Neural crest cell (in vitro differentiated cells): Measurements from ENCODE around the gene INTS2. TPM values are rescaled to one million over a fixed set of nuclear protein-coding genes. Genes with fewer than 3 reads are reported as not detected.
A peak's percentile ranks its signal among the peaks of the same experiment; 100 is the strongest.

Experiments
- DNase-seq: peaks from one replicate; pipeline ENCODE4 v3.0.0; 2021; ENCODE audit warnings: low read depth, mixed read lengths, low spot score
- H3K27ac Mint-ChIP-seq: one replicate; pipeline ENCODE4 v1.8.0; 2021; ENCODE audit warnings: mild to moderate bottlenecking, mixed read lengths; ENCODE audit not compliant: unreplicated experiment
- H3K27me3 Mint-ChIP-seq: 2 replicates; pipeline ENCODE4 v1.8.0; 2021; ENCODE audit warnings: low read depth, mild to moderate bottlenecking, mixed read lengths
- H3K36me3 Mint-ChIP-seq: 2 replicates; pipeline ENCODE4 v1.8.0; 2021; ENCODE audit warnings: low read depth, mild to moderate bottlenecking, mixed read lengths
- H3K4me1 Mint-ChIP-seq: 2 replicates; pipeline ENCODE4 v1.8.0; 2021; ENCODE audit warnings: mixed read lengths
- H3K4me3 Mint-ChIP-seq: one replicate; pipeline ENCODE4 v1.8.0; 2021; ENCODE audit warnings: mild to moderate bottlenecking, mixed read lengths
- H3K9me3 Mint-ChIP-seq: 2 replicates; pipeline ENCODE4 v1.8.0; 2021; ENCODE audit warnings: mixed read lengths
- CTCF ChIP-seq: fragments of 200-600 bp; sonication (generic); conservative IDR thresholded peaks from 2 replicates; pipeline ENCODE4 v1.5.0; 2021; ENCODE audit warnings: antibody characterized with exemption, mild to moderate bottlenecking
- total RNA-seq: library from RNA; stranded (reverse); gene quantifications from 2 replicates; pipeline ENCODE4 v1.2.1, GENCODE V29; 2021

INTS2 gene
- total RNA-seq, 1 donor from 2014 or later, result 25.4 TPM

DNA sequence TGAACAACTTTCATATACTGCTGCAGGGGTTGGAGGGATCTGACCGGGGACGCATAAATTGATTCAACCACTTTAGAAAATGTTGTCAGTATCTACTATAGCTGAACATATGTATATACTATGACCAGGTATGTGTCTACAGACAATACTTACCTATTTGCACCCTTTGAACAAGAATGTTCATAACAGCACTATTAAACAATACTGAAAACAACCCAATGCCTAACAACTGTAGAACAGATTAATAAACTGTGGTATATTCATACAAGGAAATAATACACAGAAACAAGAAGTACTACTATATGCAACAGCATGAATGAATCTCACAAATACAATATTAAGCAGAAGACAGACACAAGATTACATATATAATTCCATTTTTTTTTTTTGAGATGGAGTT lies 74.9 kb downstream of the INTS2 start:
- no peaks in the 10 kb centered on the region for H3K27me3 Mint-ChIP-seq
- peaks cover 4% of the 10 kb centered on the region for H3K4me1 Mint-ChIP-seq
- no peaks in the 10 kb centered on the region for H3K9me3 Mint-ChIP-seq
- H3K4me3 Mint-ChIP-seq, result no peak overlapping the region
- no peak overlapping the region for H3K27ac Mint-ChIP-seq
- DNase-seq, result no peak
- H3K36me3 Mint-ChIP-seq, result peaks cover 14% of the 10 kb centered on the region
- TF ChIP-seq CTCF, result no peak

DNA sequence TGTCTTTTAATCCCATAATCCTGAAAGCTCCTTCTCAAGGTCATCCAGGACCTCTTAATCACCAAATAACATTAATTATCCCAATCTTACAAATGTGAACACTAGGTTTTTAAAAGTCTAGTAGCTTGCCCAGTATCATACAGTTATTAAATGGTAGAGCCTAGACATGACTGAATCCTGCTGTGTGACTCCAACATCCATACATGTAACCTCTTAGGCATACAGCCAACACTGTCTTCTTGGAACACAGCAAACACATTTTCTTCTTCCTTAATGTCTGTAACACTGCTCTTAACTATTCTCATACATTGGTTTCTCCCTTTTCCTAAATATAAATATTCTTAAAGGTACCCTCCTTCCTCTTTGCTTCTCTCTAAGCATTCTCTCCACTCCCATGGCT lies 78.1 kb downstream of the INTS2 start:
- H3K27ac Mint-ChIP-seq, result peak overlapping the region; percentile 29
- H3K27me3 Mint-ChIP-seq, result no peaks in the 10 kb centered on the region
- no peak for DNase-seq
- no peaks in the 10 kb centered on the region for H3K9me3 Mint-ChIP-seq
- TF ChIP-seq CTCF, result no peak
- H3K4me1 Mint-ChIP-seq, result peaks cover 1% of the 10 kb centered on the region
- peaks cover 13% of the 10 kb centered on the region for H3K36me3 Mint-ChIP-seq
- no peak overlapping the region for H3K4me3 Mint-ChIP-seq

DNA sequence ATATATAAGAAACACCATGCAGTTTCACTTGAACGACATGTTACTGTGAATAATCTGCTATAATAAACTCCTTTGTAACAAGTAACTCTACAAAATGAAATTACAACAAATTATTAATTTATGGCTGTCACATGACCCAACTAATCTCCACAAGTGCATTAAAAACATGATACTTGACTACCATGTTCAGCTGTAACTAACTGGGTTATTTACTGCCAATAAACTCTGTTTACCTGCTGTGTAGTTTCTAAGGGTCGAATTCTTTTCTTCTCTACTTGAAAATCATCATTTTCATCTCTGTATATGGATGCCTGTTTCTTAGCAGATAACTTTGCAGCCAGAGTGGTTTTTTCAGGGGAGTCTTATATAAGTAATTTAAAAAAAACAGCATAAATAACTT lies 78.9 kb downstream of the INTS2 start:
- Mint-ChIP-seq H3K9me3 (no peaks in the 10 kb centered on the region), H3K4me1 (no peaks in the 10 kb centered on the region), H3K36me3 (peaks cover 14% of the 10 kb centered on the region), H3K4me3 (no peak overlapping the region), H3K27me3 (no peaks in the 10 kb centered on the region), H3K27ac (no peak overlapping the region)
- TF ChIP-seq CTCF, result no peak
- DNase-seq, result no peak

- Mint-ChIP-seq H3K36me3 (peaks cover 16% of the 10 kb centered on the region), H3K27ac (no peak overlapping the region), H3K4me1 (no peaks in the 10 kb centered on the region), H3K27me3 (no peaks in the 10 kb centered on the region), H3K4me3 (no peak overlapping the region), H3K9me3 (no peaks in the 10 kb centered on the region)
- TF ChIP-seq CTCF, result no peak
- DNase-seq, result no peak
These were observed 79.5 kb downstream of the INTS2 start for GRCh38 chr17:61848247-61848646.

DNA sequence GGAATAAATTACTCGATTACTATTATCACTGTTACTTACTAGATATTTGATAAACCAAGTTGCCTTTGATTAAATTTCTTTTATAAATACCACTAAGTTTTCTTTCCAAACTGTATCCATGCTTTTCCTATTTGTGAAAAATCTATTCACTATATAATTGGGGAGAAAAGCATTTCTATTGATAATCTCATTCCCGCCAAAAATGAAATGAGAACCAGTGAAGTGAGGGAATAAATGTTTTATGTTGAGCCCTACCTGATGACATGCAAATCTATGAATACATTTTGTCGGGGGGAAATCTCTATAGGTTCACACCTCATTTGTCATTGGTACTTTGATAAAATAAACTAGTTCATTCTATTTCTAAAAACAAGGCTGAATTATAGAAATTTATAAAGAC lies 80.1 kb downstream of the INTS2 start:
- no peaks in the 10 kb centered on the region for H3K4me1 Mint-ChIP-seq
- H3K4me3 Mint-ChIP-seq, result no peak overlapping the region
- no peaks in the 10 kb centered on the region for H3K9me3 Mint-ChIP-seq
- H3K27ac Mint-ChIP-seq, result no peak overlapping the region
- H3K27me3 Mint-ChIP-seq, result no peaks in the 10 kb centered on the region
- H3K36me3 Mint-ChIP-seq, result peaks cover 22% of the 10 kb centered on the region
- no peak for DNase-seq
- no peak for TF ChIP-seq CTCF
